Brain pericyte (primary cell): ENCODE data around the gene SUPT4H1.
"Not testable (repeated sequence)": the region's sequence is repeated elsewhere in the genome, so short reads cannot be mapped to it uniquely, and the experiment has no call there.

Experiments used
- DNase-seq: peaks from one replicate; pipeline ENCODE4 v3.0.0-alpha.2; 2012; ENCODE audit warnings: low read depth, low spot score

Gene SUPT4H1

DNA sequence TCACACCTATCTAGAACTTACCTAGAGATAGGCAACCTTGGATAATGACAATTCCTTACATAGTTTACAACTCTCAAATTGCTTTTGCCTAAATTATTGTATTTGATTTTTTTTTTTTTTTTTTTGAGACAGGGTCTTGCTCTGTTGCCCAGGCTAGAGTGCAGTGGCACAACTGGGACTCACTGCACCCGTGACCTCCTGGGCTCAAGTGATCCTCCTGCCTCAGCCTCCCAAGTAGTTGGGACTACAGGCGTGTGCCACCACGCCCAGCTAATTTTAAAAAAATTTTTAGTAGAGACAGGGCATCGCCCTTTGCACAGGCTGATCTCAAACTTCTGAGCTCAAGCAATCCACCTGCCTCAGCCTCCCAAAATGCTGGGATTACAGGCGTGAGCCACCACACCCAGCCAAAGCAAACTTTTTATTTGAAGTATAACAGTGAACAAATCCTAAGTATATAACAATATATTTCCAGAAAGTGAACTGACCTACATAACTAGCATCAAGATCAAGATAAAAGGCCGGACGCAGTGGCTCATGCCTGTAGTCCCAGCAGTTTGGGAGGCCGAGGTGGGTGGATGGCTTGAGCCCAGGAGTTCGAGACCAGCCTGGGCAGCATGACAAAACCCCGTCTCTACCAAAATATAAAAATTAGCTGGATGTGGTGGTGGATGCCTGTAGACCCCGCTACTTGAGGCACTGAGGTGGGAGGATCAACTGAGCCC is 10.7 kb downstream of the SUPT4H1 start:
- DNase-seq, result not testable (repeated sequence)

DNA sequence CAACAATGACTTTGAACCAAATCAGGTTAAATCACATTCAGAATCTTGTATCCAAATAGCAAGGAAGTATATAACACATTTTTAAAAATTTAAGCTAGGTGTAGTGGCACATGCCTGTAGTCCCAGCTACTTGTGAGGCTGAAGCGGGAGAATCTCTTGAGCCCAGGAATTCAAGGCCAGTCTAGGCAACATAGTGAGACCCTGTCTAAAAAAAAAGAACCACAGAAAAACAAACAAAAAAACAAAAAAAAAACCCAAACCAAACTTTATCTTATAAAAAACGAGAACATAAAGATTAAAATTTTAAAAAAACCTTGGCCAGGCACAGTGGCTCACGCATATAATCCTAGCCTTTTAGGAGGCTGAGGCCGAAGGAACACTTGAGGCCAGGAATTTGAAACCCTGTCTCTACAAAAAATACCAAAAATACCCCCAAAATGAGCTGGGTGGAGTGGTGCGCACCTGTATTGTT is 11.6 kb downstream of the SUPT4H1 start:
- no peak for DNase-seq

DNA sequence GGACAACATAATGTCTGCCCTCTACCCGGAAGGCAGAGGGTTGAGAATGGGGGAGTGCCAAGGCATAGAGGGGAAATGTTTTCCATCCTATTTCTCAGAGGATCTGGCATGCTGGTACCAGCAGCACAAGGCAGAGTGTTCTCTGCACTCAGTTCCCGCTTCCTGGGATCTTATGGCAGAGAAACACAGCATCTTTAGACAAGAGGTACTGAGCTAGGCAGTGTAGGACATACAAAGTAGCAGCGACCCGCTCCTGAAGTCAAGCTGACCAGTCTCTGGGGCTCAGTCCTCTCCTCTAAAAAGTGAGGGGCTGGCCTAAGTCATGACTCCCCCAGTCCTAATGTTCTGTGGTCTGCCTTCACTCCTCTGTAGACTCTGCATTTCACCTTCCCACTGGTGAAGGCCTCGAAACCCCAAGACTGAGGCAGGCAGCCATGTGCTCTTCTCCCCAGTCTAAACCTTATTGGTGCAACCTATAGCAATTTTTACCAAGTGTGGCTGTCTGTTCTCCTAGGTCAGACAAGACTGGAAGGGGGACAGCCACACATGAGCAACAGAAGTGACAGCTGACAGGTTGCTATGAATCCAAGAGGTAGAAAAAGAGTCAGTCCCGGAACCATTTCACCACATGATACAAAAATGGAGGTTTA is 12.1 kb downstream of the SUPT4H1 start:
- no peak for DNase-seq

DNA sequence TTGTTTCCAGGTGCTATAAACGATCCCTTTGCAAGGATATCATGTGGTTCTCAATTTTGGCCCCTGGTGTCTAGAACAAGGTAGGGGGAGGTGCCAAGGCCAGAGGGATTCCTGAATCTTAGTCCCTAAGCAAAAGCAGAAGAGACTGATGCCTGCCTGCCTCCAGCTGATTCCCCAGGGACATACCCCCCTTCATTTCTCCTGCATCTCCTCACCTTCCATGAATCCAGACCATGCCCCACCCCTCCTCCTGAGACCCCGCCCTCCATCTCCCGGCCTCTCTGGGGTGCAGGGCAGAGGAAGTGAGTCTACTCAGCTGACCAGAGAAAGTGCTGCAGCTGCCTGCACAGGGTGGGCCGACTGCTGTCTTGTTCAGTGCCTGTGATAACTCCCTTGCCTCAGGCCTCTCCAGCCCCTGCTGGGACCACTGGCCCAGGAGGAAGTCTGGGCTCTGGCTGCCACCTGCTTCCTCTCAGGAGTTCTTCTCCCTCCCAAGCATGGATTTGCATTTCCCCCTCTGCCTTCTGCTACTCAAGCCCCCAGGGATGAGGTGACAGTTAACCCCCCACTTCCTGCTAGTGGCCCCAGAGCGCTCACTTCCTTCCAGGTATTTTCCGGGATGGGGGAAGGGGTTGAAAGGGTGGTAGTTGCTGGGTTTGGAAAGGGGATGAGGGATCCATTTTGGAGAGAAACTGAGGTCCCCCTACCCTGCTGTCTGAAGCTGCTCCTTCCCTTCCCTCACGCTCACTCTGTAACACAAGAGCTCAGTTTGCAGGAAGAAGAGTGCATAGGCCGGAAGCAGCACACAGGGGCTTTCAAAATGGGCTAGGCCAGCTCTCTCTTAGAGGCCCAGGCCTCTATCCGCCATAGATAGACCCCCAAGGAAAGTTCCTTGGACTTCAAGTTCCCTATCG is 12.9 kb downstream of the SUPT4H1 start:
- DNase-seq, result no peak

DNA sequence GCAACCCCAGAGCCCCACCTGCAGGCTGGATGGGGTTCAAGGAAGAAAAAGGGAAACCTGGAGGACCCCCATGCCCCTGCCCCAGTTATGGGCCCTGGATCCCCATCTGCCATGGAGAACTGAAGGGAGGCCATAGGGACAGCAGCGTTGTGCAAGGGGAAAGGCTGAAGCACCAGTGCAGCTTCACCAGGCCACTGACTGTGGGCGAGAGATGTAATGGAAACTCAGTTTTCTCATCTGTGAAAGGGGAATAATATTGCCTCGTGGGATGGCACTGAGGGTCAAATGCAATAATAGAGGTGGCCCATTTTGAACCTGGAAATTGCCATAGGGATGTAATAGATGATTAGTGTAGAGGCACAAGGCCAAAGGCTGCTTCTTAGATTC is 13.6 kb downstream of the SUPT4H1 start:
- DNase-seq, result no peak

DNA sequence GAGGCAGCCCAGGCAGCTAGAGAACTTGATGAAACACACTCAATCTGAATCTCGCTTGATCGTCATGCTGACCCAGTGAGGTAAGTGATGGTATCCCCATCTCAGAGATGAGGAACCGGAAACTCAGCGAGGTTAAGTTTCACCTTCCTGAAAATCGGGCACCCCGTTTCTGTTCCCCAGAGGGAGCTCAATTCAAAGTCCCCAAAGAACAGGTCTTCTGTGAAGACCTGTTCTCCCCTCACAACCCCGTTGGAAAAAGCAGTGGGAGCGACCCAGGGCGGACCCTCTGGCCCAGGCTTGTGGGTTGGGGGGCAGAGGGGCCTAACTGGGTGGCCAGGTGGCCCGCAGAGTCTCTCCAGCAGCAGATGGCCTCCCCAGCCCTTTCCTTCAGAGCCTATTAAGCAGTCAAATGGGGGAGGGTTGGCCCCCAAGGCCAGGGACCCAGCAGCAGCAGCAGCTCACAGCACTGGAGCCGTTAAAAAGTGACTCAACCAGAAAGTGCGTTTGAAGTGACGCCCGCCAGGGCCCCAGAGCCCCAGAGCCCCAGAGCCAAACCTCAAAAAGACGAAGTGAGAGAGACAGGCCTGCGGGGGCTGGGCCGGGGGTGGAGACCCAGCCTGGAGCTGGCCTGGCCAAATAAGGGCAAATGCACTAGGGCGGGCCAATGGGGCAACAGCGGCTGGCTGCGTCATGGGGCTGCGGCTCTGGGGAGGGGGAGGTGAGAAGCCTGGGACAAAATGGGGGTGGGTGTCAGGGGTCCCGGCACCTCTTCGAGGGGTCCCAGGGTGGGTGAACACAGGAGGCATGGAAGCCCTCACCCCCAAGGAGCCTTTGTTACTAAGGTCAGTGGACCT is 14.2 kb downstream of the SUPT4H1 start:
- no peak for DNase-seq

DNA sequence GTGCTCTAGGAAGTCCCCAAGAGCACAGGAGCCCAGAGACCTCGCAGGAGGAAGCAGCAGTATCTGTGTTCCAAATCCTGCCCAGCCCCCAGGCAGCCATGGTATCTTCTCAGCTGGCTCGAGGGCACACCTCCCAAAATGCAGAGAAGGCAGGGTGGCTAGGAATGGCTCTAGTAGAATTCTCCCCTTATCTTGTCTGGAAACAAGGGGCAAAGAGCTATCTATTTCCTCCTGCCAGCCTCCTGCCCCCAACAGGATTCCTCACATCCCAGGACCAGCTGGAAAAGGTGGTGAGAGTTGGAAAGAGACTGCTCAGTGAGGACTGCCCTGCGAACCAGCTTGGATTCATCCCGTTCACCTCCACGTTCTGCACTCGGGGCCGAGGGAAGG is 14.8 kb downstream of the SUPT4H1 start:
- no peak for DNase-seq

DNA sequence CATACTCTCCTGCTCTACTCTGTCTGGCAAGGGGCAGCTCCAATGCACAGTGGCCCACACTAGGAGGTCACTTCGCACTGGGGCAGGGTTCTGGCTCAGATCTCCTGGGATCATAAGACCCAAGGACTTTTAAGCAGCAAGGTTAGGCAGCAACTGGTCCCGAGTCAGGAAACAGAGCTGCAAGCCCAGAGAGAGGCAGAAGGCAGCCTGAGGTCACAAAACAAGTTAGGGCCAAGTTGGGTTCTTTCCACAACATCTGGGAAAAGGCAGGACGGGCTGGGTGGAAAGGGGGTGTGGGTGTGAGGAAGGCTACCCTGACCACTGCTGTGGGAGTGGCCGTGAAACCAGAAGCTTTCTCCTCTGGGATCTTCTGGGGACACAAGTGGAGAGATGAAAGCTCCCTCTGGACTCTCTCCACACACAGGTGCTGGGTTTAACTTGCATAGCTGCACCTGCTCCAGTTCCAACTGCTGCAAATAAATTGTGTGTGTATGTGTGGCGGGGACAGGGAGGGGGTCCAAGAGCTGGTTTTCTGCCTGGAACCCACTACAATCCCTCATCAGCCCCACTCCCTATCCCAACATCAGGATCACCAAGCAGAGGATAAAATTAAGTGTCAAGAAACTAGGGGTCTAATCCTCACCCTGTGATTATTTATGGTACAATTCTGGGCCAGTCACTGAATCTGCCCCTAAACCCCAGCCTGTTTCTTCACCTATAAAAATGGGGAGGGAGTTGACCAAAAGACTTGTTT is 15.4 kb downstream of the SUPT4H1 start:
- DNase-seq, result no peak

DNA sequence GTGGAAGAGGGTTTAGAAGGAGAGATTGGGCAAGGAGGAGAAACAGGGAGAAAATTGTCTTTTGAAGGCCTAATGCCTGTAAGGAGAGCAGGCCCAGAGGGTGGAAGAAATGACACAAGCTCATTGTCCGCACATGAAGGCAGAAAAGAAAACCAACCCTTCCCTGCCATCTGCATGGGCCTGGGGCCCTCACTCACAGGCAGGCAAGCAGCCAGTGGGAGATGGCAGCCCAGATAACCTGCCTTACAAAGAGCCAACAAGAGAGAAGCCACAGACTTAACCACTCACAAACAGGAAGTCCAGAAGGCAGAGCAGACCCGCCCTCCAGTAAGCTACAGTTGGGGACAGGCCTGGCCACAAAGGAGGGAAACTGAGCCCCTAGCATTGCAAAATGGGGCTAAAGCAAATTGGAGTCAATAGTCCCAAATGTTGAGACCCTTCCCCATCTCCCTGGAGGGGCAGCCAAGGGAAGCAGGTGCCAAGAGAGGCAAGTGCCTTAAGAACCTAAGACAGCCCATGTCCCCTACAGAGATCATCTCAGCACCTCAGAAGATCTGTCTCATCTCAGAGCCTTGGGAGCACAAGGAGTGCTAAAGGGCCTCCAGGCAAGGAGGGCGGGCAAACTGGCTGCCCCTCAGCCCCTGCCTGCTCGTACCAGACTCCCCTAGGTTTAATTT is 16.1 kb downstream of the SUPT4H1 start:
- DNase-seq, result no peak

DNA sequence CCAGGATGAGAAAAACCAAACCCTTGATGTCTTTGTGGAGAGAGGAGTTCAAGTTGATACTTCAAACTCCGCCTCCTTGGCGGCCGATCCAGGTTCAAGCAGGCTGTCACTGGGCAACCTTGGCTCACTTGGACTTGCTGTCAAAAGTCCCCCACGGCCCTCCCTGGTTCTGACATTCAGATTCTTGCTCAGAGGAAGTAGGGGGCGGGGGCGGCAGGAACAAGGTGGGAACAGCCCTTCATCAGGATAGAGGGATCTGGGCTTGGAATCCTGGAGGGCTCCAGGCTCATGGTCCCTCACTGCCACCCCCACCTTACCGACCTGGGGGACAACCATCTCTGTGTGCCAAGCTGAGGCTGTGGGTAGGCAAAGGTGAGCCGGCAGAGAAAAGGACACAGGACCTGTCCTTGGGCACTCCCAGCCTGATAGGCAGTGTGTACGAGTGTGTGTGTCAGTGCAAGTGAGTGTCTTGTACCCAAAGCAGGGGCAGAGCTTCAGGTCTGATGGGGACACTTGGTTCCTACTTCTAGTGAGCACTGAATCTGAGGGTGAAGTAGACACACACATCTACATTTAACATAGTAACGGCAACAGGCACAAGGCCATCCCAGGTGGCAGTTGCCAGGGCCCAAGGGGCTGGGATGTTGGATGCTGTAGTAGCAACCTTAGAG is 16.8 kb downstream of the SUPT4H1 start:
- DNase-seq, result no peak

DNA sequence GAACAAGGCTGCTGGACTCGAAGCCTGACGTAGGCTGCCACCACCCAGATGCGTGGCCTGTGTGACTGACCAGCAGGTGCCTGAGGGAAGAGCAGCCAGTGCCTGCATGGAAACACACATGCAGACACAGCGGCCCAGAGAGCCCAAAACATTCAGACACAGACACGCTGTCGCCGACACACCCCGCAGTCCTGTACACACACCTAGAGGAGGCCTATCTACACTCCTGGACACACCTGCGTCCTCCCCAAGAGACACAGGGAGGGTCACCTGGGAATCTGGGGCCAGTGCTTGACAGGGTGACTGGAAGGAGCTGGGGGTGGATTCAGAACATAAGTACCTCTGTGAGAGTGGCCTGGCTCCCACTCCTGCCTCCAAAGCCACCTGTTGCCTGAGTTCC is 17.3 kb downstream of the SUPT4H1 start:
- no peak for DNase-seq

DNA sequence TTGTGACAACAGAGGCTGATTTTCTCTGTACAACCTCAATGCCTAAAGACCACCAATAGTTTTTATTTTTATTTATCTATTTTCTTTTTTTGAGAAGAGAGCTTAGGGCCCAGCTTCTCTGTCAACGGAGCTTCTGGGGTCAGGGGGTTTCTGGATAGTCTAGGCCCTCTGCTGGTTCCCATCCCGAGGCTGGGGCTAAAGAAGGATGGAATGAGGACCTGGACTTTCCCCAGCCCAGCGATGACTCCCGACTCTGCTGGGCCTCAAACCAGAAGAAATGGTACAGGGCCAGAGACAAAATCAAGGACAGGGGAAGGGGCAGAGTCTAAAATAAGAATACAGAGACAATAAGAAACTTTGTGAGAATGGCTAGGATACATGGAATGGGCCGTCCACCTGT is 17.7 kb downstream of the SUPT4H1 start:
- DNase-seq, result no peak

DNA sequence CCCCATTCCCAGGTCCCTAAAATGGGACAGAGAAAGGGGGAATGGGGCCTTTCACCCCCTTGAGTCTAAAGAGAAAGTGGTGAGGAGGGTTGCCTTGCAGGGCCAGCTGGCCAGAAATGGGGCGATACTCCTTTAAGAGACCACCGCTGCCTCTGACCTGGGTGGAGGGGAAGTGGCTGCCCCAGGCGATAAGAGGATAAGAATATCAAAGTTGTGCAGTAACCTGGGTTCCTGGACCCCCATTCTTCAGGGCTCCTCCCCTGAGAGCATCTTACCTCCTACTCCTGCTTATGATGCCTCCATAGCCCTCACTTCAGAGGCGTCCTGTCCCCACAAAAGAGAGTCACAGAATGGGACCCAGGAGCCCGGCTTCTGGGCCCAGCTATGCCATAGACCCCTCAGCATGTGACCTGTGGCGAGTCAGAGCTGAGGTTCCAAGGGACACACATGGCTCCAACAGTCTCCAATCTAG is 18.2 kb downstream of the SUPT4H1 start:
- no peak for DNase-seq

DNA sequence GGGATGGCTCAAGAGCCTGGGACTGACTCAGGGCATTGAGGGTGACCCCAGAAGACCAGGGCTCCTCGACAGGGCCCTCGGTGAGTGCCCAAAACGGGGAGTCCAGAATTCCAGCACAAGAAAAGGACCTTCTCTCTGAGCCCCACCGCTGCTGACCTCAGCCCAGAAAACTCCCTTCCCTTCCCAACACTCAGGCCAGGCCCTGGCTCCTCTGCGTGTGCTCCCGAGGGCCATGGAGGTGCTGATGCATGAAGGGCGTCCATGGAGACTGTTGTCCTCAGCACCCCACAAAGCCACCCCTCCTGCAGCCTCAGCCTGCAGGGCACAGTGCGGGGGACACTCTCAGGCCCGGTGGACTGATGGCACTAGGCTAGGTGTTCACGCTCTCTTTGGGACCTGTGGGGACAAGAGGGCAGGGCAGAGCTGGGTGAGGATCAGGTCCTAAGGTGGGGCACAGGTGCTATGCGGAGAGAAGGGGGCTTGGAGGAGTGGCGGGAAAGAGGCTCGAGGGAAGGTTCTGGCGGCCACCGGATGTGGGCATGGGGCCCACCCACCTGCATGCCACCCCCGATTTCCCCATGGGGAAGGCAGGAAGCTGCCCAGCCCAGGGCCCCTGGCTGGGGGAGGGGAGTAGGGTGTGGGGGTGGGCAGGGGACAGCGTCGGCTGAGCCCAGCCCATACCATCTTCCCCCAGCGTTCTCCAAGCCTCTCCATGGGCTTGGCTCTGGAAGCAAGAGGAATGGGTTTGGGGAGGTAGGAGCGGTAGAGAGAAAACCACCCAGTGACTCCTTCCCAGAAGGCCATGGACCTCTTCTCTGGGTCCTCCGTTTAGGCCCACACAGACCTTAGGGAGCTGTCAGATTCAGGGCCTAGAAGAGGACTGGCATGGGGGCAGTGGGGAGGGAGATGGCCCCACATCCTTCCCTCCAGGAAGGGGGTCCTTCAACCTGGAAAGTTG is 18.9 kb downstream of the SUPT4H1 start:
- DNase-seq, result no peak

DNA sequence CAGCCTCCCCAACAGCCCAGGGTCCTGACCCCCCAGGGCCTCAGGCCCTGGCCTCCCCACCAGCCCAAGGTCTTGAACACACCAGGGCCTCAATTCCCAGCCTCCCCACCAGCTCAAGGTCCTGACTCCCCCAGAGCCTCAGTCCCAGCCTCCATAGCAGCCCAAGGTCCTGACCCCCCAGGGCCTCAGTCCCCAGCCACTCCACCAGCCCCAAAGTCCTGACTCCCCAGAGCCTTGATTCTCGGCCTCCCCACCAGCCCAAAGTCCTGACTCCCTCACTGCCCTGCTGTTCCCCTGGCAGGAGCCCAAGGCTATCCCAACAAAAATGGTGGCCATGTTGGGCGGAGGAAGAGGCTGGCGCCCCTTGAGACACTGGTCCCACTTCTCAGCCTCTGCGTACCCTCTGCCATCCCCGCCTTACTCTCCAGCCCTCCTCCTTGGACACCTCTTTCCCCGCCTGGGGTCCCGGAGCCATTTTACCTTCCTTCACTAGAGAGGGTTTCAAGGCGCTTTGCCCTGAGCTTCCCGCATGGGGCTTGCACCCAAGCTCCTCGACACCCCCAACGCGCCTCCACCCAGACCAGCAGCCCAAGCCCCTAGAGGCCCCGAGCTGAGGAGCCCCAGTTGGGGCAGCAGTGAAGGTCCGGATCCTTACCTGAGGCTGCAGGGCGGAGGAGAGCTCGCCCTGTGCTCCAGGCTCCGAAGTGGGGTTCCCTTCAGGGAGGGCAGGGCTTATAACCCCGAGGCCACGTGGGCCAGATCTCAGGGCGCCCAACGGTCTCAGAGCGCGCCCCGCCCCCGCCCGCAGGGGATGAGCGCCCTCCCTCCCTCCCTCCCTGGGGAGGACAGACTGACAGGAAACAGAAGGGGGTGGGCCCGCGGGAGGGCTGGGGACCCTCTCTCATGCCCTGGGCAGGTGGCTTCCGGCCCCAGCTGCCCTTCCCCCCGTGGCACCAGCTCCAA is 19.9 kb downstream of the SUPT4H1 start:
- no peak for DNase-seq

DNA sequence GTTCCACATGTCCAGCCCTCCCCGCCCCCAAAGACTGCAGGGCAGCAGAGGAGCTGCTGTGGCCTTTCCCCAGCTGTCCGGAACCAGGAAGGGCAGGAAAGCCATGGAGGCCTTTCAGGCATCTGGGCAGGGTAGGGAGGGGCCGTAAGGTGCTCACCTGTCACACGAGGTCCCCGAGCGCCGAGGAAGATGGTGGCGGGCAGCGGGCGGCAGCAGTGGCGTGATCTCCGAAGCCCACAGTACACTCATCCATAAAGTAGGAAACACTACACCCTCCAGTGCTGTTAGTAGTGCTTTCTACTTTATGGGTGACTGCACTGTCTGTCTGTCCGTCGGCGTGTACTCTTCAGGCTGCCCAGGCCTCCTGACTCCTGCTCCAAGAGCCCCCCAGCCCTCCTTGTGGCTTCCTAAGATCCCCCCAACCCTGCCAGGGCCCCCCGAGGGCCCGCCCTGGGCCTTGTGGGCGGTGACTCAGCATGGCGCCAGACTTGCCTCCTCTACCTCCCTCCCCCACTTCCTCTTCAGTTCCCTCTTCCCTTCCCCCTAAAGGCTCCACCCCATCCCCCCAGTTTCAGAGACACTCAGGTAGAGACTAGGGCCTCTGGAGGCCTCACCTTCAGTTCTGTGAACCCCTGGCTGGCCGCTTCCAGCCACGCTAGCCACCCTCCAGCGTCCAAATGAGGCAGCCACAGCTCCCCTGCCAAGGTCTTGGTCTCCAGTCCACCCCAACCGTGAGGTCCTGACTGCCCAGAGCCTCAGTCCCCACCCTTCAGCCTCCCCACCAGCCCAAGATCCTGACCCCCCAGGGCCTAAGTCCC is 20.8 kb downstream of the SUPT4H1 start:
- DNase-seq, result no peak
